Loucy (cell line): ENCODE data around the gene COA5.

Experiments used
- H2AFZ ChIP-seq: fragments of 200-600 bp; sonication (generic); 2 replicates; pipeline ENCODE4 v1.6.0; 2016; ENCODE audit warnings: antibody characterized with exemption, mild to moderate bottlenecking, low read length, moderate library complexity
- H3F3A ChIP-seq: fragments of 200-600 bp; 2 replicates; pipeline ENCODE4 v1.6.0; 2016; ENCODE audit warnings: antibody characterized with exemption, low read depth, mild to moderate bottlenecking
- H3K27me3 ChIP-seq: fragments of 200-600 bp; sonication (generic); 2 replicates; pipeline ENCODE4 v1.6.1; 2014; ENCODE audit warnings: low read length, mild to moderate bottlenecking; ENCODE audit not compliant: insufficient read depth, poor library complexity, severe bottlenecking
- H3K36me3 ChIP-seq: fragments of 200-600 bp; sonication (generic); 2 replicates; pipeline ENCODE4 v1.6.1; 2016; ENCODE audit warnings: low read length; ENCODE audit not compliant: insufficient read depth
- H3K4me1 ChIP-seq: fragments of 200-600 bp; sonication (generic); 2 replicates; pipeline ENCODE4 v1.5.1; 2014; ENCODE audit warnings: low read length, mild to moderate bottlenecking; ENCODE audit not compliant: insufficient read depth, poor library complexity, severe bottlenecking
- H3K4me2 ChIP-seq: fragments of 200-600 bp; sonication (generic); 2 replicates; pipeline ENCODE4 v1.6.0; 2014; ENCODE audit warnings: antibody characterized with exemption, low read length, low read depth, mild to moderate bottlenecking; ENCODE audit not compliant: poor library complexity, severe bottlenecking
- H3K4me3 ChIP-seq: fragments of 200-600 bp; sonication (generic); 2 replicates; pipeline ENCODE4 v1.5.1; 2014; ENCODE audit warnings: low read length, mild to moderate bottlenecking, mixed read lengths; ENCODE audit not compliant: poor library complexity, severe bottlenecking
- H3K79me2 ChIP-seq: fragments of 200-600 bp; sonication (generic); 2 replicates; pipeline ENCODE4 v1.6.1; 2014; ENCODE audit warnings: low read length; ENCODE audit not compliant: insufficient read depth
- H3K9ac ChIP-seq: fragments of 200-600 bp; sonication (generic); 2 replicates; pipeline ENCODE4 v1.6.0; 2014; ENCODE audit warnings: mild to moderate bottlenecking, low read depth, low read length, moderate library complexity; ENCODE audit not compliant: poor library complexity, severe bottlenecking
- H3K9me2 ChIP-seq: fragments of 200-600 bp; sonication (generic); replicated peaks from 2 replicates; pipeline ENCODE4 v1.6.1; 2016; ENCODE audit warnings: low read depth, low read length, mixed read lengths
- H3K9me3 ChIP-seq: fragments of 200-600 bp; sonication (generic); 2 replicates; pipeline ENCODE4 v1.6.1; 2014; ENCODE audit warnings: mild to moderate bottlenecking, antibody characterized with exemption, low read length, low read depth; ENCODE audit not compliant: insufficient read depth
- H4K20me1 ChIP-seq: fragments of 200-600 bp; sonication (generic); 2 replicates; pipeline ENCODE4 v1.6.0; 2014; ENCODE audit warnings: antibody characterized with exemption, low read length, mild to moderate bottlenecking; ENCODE audit not compliant: insufficient read depth, poor library complexity, severe bottlenecking
- EZH2phosphoT487 ChIP-seq: fragments of 200-600 bp; IDR thresholded peaks from 2 replicates; pipeline ENCODE4 v1.6.1; 2018; ENCODE audit warnings: antibody characterized with exemption, mild to moderate bottlenecking, moderate library complexity, borderline replicate concordance
- TF ChIP-seq, protein P1 (sequence below): fragments of 200-600 bp; sonication (generic); conservative IDR thresholded peaks from 2 replicates; pipeline ENCODE4 v1.5.1; 2014; ENCODE audit warnings: mild to moderate bottlenecking, antibody characterized with exemption, low read length

The COA5 gene

GRCh38 chr2:98614024-98614739 lies 5.9 kb upstream of the COA5 start:
- Histone ChIP-seq H3F3A (no peaks in the 10 kb centered on the region), H3K4me1 (peaks cover 17% of the 10 kb centered on the region), H3K4me2 (peak overlapping the region; percentile 1), H3K27me3 (no peaks in the 10 kb centered on the region), H3K36me3 (peaks cover 17% of the 10 kb centered on the region; the same call in 1 of the 2 replicates), H3K9me3 (no peaks in the 10 kb centered on the region), H3K4me3 (no peak overlapping the region), H4K20me1 (peaks cover 11% of the 10 kb centered on the region), H2AFZ (no peak overlapping the region), H3K79me2 (peaks cover 40% of the 10 kb centered on the region), H3K9me2 (no peaks in the 10 kb centered on the region), H3K9ac (no peak overlapping the region)
- TF ChIP-seq EZH2phosphoT487 = no peak
- TF ChIP-seq, protein P1, sequence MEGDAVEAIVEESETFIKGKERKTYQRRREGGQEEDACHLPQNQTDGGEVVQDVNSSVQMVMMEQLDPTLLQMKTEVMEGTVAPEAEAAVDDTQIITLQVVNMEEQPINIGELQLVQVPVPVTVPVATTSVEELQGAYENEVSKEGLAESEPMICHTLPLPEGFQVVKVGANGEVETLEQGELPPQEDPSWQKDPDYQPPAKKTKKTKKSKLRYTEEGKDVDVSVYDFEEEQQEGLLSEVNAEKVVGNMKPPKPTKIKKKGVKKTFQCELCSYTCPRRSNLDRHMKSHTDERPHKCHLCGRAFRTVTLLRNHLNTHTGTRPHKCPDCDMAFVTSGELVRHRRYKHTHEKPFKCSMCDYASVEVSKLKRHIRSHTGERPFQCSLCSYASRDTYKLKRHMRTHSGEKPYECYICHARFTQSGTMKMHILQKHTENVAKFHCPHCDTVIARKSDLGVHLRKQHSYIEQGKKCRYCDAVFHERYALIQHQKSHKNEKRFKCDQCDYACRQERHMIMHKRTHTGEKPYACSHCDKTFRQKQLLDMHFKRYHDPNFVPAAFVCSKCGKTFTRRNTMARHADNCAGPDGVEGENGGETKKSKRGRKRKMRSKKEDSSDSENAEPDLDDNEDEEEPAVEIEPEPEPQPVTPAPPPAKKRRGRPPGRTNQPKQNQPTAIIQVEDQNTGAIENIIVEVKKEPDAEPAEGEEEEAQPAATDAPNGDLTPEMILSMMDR = no peak

GRCh38 chr2:98608962-98609604 lies 771 bp upstream of the COA5 start:
- H3K9me3 ChIP-seq = no peaks in the 10 kb centered on the region
- no peaks in the 10 kb centered on the region for H3K9me2 ChIP-seq
- H3K4me1 ChIP-seq = peaks cover 37% of the 10 kb centered on the region
- TF ChIP-seq EZH2phosphoT487 = no peak
- TF ChIP-seq, protein P1 = no peak
- no peaks in the 10 kb centered on the region for H3K27me3 ChIP-seq
- H3F3A ChIP-seq = no peaks in the 10 kb centered on the region
- H4K20me1 ChIP-seq = peaks cover 27% of the 10 kb centered on the region
- peaks cover 69% of the 10 kb centered on the region for H3K79me2 ChIP-seq
- H3K9ac ChIP-seq = peak overlapping the region; percentile 95
- peak overlapping the region; percentile 99 for H2AFZ ChIP-seq
- peak overlapping the region; percentile 99 for H3K4me3 ChIP-seq
- H3K4me2 ChIP-seq = peak overlapping the region; percentile 94
- H3K36me3 ChIP-seq = no peaks in the 10 kb centered on the region

DNA sequence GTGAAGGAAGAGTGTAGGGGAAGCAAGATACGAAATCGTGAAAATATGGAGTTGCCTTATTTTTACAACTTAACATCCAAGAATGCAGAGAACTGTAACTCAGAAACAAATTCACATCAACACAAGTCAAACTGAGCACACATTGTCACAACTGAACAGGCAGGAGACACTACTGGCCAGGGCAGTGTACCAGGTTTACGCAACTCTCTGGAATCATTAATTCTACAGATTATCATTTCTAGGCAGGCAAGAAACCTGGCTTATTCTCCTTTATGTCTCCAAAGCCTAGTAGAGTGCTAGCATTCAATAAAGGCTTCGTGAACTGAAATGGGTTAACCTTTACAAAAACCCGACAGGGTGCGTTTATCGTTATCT lies 584 bp downstream of the COA5 start:
- Histone ChIP-seq H3K4me3 (peak overlapping the region; percentile 99), H3K4me2 (peak overlapping the region; percentile 94), H2AFZ (peak overlapping the region; percentile 99), H3K9ac (peak overlapping the region; percentile 95), H3K79me2 (peaks cover 61% of the 10 kb centered on the region), H3K36me3 (0 out of 2 replicates have a peak, but pooled peaks cover 4% of the 10 kb centered on the region), H3K9me3 (no peaks in the 10 kb centered on the region), H3K4me1 (peaks cover 37% of the 10 kb centered on the region), H3F3A (no peaks in the 10 kb centered on the region), H3K9me2 (no peaks in the 10 kb centered on the region), H3K27me3 (no peaks in the 10 kb centered on the region), H4K20me1 (peaks cover 27% of the 10 kb centered on the region)
- TF ChIP-seq, protein P1 = no peak
- no peak for TF ChIP-seq EZH2phosphoT487
